Suppressor macrophage treated with lipopolysaccharide for 4 hours (primary cell): ENCODE data around the gene ASTN1.

Experiments used
- DNase-seq: peaks from one replicate; pipeline ENCODE4 v3.0.0-alpha.2; 2020

The ASTN1 gene

DNA sequence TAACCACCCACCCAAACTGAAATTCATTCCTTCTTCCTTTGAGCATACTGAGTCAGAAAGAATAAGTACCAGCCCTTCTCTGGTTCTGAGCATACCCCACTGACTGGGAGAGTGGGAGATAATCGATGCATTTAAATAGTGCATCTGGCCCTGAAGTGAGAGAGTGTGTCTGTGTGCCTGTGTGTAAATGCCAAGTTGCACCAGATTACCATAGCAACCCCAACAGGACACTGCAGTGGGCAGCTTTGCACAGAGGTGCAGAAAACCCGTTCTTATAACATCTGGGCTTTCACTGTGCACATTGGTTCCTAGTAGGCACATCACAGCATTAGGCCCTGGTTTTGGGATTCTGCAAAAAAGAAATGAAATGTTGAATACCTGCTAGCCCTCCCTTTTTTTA lies 2.3 kb downstream of the ASTN1 start:
- DNase-seq = no peak

DNA sequence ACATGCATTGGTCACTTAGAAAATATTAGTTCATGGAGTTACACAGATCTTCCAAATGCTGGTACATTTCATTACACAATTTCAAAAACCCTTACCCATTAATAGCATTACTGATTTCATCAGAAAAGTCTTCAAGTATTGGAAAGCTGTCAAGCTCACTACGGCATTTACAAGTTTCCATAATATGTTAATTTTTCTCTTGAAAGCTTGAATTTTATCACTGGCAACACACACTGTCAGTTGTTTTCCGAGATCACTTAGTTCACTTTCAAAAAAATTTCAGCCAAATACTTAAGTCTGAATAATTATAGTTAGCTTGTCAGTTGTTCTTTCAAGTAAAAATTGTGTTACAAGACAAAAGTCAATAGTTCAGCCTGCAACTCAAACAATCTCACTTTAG lies 18.0 kb downstream of the ASTN1 start:
- DNase-seq = no peak

DNA sequence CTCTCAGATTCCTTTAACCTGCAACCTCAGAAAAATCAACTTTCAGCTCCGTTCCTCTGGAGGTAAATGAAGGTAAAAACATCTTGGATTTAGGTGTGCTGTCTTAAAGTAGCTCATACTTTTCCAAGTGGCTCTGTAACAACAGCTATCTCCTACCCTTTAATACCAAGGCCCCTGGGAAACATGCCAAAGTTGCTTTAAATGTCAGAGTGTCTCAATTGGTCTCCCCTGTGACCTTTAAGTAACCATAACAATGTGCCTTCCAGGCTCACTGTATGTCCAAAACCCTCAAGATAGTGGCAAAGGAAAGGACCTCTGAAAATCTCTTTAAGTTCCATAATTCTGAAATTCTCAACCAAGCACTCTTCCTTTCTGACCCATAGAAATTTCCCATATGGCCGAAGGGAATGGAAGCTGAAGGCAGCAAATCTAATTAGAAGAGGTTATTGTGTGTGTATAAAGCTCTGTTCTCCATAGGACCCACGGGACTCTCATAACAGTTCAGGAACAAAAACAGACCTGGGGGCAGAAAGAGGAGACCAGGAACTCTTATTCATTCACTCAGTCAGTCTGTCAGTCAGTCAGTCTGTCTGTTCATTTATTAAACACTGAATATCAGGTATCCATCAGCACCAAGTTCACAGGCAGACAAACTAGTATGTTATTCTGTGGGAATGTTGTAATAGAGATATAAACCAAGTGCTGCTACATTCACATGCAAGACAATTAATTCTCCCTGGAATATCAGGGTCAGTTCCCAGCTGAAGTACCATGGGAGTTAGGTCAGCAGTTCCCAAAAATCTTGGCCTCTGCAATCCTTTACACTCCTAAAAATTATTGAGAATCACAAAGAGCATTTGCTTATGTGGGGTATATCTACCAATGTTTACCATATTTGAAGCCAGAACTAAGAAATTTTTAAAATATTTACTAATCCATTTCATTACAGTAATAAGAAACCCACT lies 19.1 kb downstream of the ASTN1 start:
- no peak for DNase-seq

DNA sequence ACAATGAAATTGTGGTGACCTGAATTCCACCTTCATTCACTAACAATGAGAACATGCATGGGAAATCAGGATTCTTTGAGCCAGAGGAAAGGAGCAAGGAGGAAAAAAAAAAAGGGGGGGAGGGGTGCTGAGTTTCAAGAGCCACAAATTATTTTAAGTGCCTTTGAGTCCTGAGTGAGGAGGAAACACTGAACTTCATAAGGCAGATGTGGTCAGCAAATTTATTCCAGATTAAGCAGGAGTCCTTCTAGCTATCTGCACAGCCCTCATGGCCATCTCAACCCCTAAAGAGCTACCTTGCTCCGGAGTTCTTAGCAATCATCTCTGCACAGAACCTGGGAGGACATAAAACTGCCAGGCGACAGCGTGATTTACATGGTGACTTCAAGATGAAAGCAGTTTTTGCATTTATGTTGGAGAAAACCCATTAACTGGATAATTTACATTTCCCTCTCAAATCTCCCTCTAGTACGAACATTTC lies 21.7 kb downstream of the ASTN1 start:
- DNase-seq = no peak

DNA sequence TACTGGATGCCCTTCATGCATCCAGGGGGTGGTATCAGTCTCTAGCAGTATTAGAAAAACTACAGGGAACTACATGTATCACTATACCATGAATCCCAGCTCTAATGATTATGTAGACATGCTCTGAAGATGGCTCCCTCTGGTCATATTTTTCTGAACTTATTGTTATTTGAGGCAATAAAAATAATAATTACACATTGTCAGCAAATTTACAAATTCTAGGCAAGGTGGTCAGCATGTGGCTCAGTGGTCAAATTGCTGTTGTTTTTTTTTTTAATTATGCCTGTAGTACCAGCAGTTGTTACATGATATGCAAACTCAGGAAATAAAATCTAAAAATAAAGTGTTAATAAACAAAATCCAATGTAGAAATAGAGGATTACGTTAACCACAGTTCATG lies 22.5 kb downstream of the ASTN1 start:
- DNase-seq = no peak

DNA sequence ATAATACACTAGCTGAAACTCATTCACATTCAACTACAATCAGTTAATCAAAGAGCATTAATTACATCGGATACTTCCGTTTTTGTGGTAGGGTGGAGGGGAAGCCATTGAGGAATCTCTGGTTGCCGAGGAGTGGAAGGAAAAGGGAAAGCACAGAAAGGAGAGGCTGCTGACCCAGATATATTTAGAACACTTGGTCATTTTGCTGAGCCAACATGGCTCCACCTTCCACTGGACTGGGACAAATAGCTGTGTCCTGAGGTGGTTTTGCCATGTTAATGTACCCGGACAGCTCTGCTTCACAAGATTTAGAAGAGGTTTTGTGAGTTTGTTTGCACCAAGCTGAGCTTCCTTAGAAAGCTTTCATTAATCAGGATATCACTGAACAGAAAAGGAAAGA lies 26.2 kb downstream of the ASTN1 start:
- DNase-seq = no peak

DNA sequence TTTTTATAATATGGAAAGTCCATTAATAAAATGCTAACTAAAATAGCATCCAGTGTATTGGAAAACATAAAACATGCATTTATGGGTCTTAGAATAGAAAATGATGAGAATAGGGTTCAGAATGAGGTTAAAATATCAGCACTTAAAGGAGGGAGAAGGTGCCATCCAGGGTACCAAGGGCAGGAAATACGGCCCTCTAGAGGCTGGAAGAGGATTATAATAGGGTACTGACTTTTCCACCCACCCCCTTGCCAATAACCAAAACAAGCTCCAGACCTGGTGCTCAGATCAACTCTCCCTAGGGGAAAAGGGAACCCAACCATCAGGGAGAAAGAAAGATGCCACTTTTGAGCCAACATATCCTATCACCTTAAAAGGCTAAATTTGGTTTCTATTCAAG lies 26.7 kb downstream of the ASTN1 start:
- DNase-seq = no peak

DNA sequence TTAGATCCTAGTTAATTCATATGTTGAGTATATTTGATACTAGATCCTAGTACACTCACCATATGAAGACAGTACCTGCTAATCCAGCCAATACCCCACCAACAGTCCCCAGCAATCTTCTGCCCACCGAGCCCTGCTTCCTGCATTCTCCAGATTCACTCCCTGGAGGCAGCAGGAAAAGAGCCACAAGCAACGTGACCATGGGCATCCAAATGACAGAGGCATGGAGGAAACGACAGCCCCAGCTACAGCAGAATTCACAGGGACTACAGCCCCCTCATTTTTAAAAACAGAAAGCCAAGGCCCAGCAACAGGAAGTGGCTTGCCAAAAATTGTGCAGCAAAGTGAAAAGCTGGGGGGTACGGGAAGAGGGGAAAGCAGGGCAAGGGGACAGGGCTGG lies 29.3 kb downstream of the ASTN1 start:
- DNase-seq = no peak

DNA sequence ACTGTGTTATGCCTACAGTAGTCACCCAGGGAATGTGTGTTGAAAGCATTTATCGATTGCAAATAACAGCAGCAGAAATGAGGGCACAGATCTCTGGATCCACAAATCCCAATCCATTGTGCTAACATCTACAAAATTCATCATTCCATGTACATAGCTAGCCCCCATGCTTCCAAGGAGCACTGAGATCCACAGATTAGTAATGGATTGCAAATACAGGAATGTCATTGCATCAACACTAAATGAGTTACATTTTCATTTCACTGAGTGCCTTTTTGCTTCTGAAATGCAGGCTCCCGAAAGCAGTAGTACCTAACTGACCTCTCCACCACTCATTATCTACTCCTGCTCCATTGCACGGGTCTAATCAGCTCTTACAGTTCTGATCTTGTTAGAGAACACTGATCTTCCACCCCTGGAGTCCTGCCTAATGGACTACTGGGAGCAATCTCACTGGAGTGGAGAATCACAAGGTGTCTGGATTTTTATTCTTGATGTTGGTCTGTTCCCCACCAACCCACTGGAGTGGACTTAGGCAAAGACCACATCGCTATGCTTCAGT lies 30.5 kb downstream of the ASTN1 start:
- no peak for DNase-seq

DNA sequence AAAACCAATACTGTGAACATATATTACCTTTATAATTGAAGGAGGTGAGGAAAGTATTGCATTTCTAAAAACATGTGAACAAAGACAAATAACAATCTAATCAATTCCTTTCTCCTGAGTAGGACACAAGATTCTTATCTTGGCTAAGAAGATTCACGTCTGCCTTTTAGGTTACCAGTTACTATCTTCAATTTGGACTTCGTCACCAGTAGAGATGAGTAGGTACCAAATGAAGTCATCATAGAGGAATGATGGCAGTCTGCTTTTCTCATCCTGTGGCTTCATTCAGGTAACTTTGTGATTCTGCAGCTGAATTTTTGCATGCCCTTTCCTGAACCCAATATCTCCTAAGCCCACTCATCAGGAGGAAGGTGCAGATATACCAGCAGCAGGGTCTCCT lies 32.4 kb downstream of the ASTN1 start:
- DNase-seq = no peak

DNA sequence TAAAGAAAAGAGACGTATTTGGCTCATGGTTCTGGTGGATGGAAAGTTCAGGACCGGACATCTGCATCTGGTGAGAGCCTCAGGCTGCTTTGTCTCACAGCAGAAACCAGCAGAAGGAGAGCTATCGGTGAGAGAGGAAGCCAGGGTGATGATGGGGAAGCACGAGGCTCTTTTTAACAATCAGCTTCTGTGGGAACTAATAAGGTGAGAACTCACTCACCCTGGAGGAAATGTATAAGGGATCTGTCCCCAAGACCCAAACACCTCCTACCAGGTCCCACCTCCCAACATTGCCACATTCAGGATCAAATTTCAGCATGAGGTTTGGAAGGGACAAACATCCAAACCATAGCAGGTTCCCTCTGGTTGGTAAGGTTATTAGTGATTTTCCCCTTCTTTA lies 32.8 kb downstream of the ASTN1 start:
- no peak for DNase-seq

DNA sequence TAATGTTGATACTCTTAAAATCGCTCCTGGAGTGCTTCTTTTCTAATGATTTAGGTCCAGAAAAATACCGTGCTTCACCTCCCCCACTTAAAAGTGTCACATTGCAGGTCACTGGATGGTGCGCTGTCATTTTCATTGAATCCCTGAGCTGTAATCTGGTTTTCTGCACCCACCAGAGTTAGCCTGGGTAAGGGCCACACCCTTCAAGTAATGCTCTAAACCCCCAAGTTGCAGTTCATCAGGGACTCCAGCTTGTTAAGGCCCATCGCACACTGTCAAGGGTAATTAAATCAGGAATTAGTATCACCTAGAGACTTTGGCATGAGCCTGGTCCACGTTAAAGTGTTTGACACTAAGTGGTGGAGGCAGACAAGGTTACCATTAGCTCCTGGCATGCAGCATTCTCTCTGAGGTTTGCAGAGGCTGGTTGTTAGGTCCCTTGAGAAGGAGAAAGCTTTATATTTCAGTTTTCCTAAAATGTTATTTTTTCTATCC lies 34.0 kb downstream of the ASTN1 start:
- no peak for DNase-seq

DNA sequence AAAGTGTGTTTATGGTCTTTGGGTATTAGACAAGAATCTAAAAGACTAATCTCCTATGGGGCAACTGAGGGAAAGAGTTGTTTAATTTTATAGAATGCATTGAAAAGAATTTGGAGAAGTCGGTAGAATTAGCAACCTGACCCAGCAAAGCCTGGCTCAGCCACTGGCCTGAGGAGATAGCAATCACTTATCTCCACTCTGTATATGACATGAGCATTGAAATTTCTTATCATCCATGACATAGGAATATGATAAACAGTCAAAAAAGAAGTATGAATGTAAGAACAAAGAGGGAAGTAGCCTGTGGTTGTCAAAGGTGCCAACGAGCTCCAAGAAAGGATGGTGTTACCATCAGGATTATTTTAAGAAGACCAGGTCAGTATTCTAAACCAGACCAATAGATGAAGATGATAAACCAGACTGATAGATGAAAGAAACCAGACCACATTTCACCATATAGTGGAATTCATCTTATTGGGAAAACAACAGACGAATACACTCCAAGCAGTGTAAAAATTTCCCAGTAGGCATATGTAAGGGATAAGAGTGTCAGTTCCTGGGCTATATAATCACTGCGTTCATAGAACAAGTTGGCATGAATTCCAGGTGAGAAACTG lies 35.7 kb downstream of the ASTN1 start:
- DNase-seq = no peak

DNA sequence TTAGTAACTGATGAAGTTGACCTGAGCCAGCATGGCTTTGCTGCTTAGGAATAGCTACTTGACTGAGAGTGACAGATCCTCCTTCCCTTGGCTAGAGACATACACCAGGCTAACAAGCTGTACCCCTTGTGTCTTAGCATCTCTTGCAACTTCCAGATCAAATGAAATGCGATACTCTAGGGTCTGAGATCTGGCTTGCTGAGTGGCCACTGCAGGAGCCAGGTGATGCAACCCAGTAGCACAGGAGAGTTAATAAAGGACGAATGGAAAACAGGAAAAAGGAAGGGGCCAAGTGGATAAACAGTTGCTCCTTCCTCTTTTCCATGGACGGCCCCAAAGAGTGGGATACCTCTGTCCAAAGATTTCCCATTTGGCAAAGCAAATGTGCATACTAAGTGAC lies 38.2 kb downstream of the ASTN1 start:
- DNase-seq = no peak

DNA sequence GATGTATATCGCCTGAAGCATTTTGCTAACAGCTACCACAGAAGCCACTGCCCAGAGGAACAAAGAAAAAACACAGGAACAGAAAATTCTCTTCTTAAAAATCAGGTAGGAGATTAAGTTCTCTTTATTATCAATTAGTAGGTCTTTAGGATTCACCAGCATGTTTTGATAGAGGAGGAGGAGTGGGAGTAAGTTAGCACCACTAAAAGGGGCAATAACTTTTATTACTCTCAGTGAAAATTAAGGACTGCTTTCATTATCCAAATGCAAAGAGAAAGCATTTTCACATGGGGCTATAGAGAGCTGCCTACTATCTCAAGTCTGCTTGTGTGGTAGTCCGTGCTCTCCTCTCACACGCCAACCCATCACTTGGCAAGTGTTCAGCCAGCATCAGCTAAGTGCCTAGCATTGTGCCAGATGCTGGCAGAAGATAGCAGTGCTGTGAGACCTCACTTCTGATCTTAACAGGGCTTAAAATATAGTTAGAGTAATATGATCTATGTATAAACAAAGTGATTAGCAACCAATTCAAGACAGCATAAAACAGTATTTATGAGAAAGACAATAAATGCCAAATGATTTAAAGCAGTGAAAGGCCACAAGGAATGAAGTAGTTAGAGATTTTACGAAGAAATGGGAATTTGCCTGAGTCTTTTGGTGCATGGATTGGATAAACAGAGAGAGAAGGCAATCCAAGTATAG lies 39.8 kb downstream of the ASTN1 start:
- DNase-seq = no peak

DNA sequence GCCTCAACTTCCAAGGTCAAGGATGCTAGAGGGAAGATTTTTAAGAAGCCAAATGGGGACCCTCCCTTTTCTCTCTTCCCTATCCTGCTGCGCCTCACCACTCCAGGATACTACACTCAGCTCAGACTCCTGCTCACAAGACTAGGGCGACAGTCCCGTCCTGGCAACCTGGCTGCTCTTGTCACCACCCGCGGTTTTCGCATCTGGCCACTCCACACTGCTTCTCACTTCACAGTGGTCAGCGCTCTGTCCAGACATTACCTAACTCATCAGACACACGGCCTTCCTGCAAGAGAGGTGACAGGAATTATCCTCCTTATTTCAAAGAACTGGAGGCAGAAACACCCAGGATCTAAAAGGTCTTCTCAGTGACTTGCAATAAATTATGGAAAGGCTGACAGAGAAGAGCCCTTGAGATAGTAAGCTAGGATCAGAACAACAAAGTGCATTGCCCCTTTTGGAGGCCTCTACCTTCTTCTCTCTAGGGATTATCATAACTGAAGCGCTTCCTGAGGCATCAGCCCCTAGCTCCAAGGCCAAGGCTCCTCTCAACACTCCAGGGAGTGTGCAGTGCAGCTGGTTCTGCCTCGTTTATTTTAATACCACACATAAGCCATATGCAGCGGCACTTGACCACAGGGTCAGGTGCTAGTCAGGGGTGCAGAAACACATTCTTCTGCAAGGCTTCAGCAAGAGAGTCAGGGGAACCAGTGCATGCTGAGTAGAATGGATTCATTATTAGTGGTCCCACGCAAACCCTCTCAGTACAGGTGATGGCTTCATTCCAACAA lies 41.9 kb downstream of the ASTN1 start:
- no peak for DNase-seq

DNA sequence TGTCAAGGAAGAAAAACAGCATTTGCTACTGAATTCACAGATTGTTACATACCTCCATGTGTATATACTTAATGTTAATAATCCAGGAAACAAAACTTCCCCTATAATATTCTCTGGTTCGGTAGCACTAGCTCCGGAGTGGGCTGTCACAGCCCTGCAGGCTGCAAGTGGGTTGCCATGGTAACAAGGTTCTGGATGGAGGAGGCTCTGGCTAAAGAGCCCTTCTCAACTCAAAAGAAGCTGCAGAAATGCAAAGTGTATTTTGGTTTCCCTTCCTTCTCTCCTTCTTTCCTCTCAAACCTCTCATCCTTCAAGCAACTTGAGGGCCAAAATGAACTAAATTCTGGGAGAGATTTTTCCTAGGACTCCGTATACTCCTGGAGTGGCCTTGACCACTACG lies 45.2 kb downstream of the ASTN1 start:
- DNase-seq = no peak

DNA sequence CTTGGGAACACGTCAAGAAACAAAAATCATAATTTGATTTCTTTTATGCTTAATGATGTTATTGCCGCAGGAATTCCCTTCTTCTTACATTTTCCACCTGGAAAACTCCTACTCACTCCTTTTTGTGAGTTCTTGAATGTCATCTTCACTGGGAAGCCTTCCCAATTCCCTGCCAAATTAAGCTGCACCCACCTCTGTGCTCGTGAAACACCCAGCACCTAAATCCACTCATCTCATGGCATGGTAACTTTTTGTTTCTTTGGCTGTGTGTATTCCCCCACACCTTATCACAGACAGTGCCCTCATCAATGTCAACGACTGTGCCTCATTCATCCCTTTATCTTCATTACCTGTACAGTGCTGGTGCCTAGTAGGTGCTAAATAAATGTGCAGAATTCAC lies 45.6 kb downstream of the ASTN1 start:
- no peak for DNase-seq

DNA sequence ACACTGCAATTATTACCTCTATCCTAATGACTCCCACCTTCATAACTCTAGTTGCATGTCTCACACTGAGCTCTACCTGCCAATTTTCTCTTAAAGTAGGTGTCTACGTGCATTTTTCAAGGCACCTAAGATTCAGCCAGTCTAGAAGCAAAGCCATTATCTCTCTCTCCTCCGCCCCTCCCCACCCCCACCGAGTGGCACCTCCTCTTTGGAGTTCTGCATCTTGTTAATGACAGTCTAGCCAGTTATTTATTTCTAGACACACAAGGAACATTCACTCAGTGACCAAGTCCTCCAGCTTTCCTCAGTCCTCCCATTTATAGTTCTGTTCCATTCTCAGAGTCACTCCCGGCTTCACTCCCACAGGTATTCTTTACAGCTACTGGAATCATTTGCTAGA lies 47.6 kb downstream of the ASTN1 start:
- DNase-seq = no peak

DNA sequence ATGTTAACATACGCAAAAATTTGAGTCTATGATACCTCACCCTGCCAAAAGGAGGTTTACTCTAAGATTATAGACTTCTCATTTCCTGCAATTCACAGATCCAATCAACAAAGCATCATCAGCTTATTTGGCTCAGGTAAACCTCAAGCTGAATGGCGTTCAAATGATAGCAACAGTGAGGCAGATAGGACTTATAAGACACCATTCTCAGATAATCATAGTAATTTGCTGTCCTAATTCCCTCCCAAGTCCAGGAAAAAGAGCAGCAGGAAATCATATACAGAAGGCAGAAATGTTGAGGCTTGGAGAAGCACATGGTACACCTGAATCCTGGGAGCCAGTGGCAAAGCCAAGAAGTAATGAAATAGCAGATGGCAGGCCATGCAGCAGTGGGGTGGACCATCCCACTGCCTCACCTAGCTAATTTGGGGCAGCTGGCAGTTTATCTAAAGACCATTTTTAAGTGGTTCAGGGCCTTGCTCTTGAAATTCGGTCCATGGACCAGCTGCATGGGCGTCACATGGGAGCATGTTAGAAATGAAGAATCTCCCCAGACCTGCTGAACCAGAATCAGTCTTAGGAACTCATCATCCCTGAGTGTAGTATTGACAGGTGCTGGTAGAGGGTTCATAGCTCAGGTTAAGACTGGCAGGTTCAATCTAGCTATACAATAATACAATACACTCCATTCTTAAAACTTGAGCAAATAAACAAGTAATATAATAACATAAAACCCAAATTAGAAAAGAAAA lies 57.7 kb downstream of the ASTN1 start:
- no peak for DNase-seq

DNA sequence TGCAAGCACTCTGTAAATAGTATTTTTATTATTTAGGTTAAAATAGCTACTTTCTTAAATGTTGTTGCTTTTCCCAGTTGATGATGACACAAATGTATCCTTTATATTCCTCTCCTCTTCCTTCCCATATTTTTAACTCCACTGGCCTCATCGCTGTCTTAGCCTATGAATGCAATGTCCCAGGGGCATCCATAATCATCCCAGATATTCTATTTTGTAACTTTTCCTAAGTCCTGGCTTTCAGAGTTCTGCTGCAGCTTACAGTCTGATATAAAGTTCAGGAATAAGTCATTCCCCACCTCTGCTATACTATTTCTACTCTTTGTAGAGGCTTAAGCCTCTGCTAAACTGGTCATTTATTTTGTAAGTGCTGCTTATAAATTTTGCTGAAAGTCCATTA lies 58.3 kb downstream of the ASTN1 start:
- no peak for DNase-seq
